GM10248 (cell line): ENCODE measurements around the gene ERICH6.

Experiments used
- CTCF ChIA-PET: fragments of 300-600 bp; sonication (Branson Sonifier 250); formaldehyde crosslinking; extraction: SDS; loops from one replicate; lab custom pipeline; 2021; ENCODE audit warnings: antibody characterized with exemption; lab: Yijun Ruan, JAX
- POLR2A ChIA-PET: fragments of 350-650 bp; sonication (Branson Sonifier 250); formaldehyde crosslinking; extraction: SDS; loops from one replicate; lab custom pipeline; 2020; ENCODE audit warnings: antibody characterized with exemption; lab: Yijun Ruan, JAX
- DNase-seq: peaks from one replicate; pipeline ENCODE4 v3.0.0; 2012; ENCODE audit errors: extremely low spot score
- TF ChIP-seq, protein P1 (sequence below): IDR thresholded peaks from 2 replicates; pipeline ENCODE4 v1.5.1; 2012; ENCODE audit warnings: mild to moderate bottlenecking, low read depth; ENCODE audit errors: extremely low read depth, missing control alignments, control extremely low read depth

The ERICH6 gene

GRCh38 chr3:150691414-150692040, 12.2 kb downstream of the ERICH6 start:
- POLR2A ChIA-PET: no interaction called here

DNA sequence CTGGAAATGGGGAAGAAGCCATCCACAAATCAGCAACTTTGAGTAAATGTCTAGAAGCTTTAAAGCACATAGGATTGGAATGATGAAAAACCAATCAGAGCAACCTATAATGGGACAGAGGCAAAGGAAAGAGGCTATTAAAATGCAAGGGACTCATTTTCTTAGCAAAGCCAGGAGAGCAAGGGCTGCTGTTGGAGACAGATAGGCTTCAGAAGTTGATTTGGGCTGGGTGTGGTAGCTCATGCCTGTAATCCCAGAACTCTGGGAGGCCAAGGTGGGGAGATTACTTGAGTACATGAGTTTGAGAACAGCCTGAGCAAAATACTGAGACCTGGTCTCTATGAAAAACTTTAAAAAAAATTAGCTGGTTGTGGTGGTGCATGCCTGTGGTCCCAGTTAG, 16.1 kb downstream of the ERICH6 start:
- ChIA-PET CTCF (interaction anchor here (0.6 kb wide), 1 partner anchor 159 kb away, joined by 3 read pairs; no protein-coding TSS in a partner anchor), POLR2A (no interaction called here)
- TF ChIP-seq, protein P1, sequence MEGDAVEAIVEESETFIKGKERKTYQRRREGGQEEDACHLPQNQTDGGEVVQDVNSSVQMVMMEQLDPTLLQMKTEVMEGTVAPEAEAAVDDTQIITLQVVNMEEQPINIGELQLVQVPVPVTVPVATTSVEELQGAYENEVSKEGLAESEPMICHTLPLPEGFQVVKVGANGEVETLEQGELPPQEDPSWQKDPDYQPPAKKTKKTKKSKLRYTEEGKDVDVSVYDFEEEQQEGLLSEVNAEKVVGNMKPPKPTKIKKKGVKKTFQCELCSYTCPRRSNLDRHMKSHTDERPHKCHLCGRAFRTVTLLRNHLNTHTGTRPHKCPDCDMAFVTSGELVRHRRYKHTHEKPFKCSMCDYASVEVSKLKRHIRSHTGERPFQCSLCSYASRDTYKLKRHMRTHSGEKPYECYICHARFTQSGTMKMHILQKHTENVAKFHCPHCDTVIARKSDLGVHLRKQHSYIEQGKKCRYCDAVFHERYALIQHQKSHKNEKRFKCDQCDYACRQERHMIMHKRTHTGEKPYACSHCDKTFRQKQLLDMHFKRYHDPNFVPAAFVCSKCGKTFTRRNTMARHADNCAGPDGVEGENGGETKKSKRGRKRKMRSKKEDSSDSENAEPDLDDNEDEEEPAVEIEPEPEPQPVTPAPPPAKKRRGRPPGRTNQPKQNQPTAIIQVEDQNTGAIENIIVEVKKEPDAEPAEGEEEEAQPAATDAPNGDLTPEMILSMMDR: no peak
- no peak for DNase-seq

More at GRCh38 chr3:150691414-150692040, 12.2 kb downstream of the ERICH6 start:
- DNase-seq: no peak
- TF ChIP-seq, protein P1: no peak
- CTCF ChIA-PET: interaction anchor here (1.2 to 2.2 kb wide), 3 partner anchors 8 to 30 kb away, joined by 3 to 6 read pairs (median 4); no protein-coding TSS in a partner anchor

- ChIA-PET CTCF (interaction anchor here (0.7 to 1.6 kb wide), 3 partner anchors 9 to 58 kb away, joined by 3 to 6 read pairs (median 4); no protein-coding TSS in a partner anchor), POLR2A (no interaction called here)
- no peak for DNase-seq
- TF ChIP-seq, protein P1: no peak
Measured at GRCh38 chr3:150682824-150683223, 20.9 kb downstream of the ERICH6 start.

GRCh38 chr3:150682279-150682678, 21.4 kb downstream of the ERICH6 start:
- ChIA-PET POLR2A (no interaction called here), CTCF (interaction anchor here (1.6 kb wide), 1 partner anchor 39 kb away, joined by 6 read pairs; no protein-coding TSS in a partner anchor)
- no peak for DNase-seq
- TF ChIP-seq, protein P1: no peak

DNA sequence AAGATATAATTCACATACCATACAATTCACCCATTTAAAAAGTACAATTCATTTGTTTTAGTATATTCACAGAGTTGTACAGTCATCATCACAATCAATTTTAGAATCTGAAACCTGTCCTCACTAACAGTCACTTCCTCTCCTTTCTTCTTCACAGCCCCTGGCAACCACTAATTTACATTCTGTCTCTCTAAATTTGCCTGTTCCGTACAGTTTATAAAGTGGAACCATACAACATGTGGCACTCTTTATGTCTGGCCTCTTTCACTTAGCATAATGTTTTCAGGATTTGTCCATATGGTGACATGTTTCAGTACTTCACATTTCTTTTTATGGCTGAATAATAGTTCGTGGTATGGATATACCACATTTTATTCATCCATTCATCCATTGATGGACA, 22.7 kb downstream of the ERICH6 start:
- peak; percentile 34 for DNase-seq
- CTCF ChIA-PET: interaction anchor here (1.0 to 1.9 kb wide), 6 partner anchors 12 to 467 kb away, joined by 3 to 10 read pairs (median 3); partner anchors contain the start of gene ERICH6
- POLR2A ChIA-PET: no interaction called here
- TF ChIP-seq, protein P1: no peak

DNA sequence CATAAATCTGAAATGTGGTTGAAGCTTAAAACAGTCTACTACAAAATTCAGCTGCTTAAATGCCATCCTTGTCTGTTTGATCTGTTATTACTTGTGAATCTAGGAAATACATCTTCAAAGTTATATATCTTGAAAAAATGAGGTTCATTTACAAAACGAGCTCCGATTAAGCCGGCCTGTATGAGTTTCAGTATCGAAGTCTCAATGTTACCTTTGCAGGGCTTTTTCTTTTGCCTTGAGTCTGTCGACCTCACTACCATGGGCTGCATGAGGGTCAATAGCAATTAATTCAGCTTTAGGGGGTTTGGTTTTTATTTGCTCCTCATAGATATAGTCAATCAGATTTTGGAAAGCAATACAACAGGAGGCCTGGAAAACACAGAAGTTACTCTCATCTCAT, 23.2 kb downstream of the ERICH6 start:
- DNase-seq: no peak
- TF ChIP-seq, protein P1: no peak
- ChIA-PET POLR2A (no interaction called here), CTCF (interaction anchor here (1.0 to 1.9 kb wide), 7 partner anchors 11 to 467 kb away, joined by 3 to 10 read pairs (median 3); partner anchors contain the start of gene ERICH6)
